ENCODE measurements around the gene P2RX3.

P2RX3 gene

DNA sequence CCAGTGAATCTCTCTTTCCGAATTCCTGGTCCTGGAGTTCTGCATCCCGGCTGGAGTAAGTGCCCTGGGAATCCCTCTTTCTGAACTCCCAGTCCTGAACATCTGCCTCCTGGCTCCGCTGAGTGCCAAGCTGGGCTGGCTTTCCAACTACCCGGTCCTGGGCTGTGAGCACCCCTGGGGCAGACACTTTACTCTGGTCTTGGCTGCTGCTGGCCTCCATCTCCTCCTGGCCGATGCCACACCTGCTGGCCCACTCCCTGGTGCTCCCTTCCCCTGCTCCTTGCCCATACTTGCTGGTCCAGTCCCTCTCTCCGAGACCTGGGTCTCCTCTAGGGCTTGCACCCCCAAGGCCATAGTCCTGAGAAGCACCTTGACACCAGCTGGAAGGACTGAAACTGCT, 28.1 kb upstream of the P2RX3 start:
- no peak for FAIRE-seq

DNA sequence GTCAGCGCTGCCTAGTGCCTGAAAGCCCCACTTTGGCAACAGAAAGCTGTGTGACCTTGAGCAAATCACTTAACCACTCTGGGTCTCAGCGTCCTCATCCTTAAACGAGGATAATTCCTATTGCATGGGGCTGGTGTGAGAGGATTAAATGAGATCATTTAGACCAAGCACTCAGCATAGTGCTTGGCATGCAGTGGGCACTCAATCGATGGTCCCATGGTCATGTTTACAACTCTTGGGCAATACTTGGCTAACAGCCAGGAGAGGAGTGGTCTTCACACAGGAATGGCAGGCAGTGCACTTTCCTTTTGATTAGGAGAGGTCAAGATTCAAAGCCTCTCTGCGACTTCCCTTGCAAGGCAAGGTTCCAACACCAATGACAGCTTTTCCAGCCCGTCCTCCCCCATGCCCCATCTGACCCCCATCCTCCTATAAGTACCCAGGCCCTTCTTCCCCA, 27.5 kb upstream of the P2RX3 start:
- no peak for FAIRE-seq

DNA sequence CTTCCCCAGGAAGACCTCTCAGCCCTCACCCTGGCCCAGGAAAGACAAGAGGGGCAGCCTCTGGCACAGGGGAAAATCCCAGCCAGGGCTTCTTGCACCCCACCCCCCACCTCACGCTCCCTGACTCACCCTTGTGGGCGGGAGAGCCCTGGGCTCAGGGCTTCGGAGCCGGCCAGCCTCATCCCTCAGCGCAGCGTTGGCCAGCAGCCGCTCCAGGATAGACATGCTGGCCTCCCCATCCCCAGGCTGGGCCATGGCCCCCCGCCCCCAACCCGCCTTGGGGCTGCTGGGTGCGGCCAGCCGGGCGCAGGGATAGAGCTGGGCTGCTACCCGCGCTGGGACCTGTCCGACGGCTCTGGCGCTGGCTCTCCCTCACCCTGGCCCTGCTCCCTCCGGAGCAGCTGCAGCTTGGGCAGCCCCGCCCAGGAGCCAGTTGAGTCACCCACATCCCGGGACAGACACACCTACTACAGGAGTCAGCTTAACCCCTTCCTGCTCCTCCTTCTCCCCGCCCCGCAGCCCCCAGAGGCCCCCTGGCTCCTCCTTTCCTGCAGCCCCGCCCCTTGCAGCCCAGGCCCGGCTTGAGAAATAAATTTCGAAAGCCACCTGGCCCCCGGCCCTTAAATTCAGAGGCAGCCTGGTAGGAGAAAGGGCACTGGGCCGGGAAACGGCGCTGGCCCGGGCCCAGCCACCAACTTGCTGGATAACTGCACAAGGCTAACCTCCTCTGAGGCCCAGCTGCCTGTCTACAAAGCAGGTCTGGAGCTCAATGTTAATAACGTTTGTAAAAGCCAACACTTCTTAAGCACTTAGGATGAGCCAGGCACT, 26.8 kb upstream of the P2RX3 start:
- FAIRE-seq, result no peak

DNA sequence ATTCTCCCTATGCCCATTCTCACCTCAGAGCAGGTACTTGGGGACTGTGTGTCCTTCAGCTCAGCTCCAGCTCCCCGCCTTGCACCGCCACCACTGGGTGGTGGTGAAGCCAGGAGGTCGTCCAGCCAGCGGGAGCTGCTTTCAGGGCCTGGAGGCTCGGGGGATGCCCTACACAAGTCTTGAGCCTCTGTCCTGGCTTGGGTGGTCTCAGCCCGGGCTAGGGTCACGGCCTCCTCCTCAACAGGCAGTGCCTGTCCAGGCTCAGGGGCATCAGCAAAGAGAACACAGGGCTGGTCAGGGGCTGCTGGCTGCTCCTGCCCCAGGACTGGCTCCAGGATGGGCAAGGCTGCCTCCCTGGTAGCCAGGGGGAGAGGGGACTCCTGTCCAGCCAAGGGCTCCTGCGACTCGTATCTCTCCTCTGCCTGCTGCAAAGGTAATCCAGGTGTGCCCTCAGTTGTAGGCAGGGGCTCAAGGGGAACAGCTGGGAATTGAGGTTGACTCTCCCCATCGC, 25.6 kb upstream of the P2RX3 start:
- no peak for FAIRE-seq

DNA sequence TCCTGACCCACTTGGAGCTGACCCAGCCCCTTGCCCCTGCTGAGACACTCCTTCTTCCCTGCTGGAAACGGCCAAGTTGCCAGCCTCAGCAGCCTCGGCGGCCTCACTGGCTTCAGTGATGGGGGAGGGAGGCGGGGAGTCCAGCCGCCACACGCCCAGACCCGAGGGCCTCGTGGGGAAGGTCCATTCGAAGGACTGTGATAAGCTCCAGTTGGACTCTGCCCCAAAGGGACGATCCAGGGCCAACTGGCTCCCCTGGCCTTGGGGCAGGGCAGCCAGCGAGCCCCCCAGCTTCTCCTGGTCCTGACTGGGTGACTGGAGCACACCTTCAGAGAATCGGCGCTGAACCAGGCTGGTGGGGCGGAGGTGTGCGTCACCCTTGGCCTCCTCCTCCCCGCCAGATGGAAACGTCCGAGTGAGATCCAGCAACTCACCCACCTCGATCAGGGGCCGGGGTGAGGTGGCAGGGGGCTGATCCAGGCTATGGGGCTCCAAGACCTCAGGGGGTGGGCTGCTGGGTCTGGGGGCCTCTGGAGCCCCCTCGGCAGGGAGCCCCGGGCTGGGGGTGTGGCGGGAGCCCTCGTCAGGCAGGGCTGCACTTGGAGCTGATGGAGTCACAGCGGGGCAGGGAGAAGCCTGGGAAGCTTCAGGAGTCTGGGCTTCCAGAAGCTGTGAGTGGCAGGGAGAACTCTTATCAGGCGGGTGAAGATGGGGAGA, 24.9 kb upstream of the P2RX3 start:
- FAIRE-seq, result no peak

DNA sequence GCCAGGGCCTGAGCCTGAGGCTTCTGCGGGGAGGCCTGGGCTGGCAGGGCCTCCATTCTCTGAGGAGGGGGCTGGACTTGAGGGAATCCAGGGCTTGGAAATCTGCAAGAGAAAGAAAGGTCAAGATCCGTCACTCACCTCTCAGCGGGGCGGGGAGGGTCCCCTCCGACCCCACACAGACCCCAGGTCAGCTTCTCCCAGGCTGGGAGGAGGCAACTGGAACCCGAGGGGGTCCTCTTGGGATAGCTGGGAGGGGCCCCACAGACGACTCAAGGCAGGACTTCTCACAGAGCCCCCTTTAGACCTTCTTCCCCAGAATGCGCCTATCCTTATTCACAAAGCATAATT, 24.4 kb upstream of the P2RX3 start:
- FAIRE-seq, result no peak

DNA sequence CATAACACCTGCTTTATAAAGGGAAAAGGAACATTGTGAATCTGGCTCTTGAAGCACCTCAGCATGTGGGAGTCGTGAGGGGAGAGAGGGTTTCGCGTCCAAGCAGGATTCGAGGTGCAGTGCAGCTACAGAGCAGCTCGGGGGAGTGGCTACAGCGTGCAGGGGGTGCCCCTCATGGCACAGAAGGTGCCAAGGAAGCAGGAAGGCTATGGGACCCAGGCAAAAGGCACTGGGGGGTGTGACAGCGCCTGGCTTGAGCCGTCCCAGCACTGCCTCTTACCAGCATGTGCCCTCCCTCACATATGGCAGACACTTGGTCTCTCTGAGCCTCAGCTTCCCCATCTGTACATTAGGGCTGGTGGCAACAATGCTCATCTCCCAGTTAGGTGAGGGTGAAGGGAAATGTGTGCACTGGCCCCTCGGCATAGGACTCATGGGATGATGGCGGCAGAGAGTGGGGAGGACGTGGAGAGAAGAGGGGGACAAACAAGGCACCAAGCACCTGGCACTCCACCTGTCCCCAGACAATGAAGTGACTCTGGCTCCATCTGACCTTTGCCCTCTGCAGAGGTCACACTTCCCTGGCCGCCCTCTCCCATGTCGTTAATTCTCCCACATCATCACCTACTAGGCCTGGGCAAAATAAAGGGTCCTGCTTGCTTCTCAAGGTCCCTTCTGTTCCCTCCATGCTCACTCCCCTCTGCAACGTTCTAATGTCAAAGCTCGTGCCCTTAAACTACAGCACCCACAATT, 23.8 kb upstream of the P2RX3 start:
- FAIRE-seq, result no peak

DNA sequence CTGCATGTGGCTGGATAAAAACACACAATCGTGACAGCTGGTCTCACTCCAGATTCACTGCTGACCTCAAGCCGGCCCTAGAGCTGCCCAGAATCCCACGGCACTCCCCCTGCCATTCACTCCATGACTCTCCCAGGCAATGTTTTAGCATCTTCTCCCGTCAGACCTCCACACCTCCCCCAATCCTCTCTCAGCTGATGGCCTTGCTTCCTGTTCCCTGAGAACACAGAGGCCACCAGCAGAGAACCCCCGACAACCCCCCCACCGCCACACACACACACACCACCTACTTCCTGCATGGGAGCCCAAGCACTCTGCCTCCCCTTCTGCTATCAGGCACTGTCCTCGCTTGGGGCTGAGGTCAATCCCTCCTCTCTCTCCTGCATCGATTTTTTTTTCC, 22.7 kb upstream of the P2RX3 start:
- FAIRE-seq, result no peak

DNA sequence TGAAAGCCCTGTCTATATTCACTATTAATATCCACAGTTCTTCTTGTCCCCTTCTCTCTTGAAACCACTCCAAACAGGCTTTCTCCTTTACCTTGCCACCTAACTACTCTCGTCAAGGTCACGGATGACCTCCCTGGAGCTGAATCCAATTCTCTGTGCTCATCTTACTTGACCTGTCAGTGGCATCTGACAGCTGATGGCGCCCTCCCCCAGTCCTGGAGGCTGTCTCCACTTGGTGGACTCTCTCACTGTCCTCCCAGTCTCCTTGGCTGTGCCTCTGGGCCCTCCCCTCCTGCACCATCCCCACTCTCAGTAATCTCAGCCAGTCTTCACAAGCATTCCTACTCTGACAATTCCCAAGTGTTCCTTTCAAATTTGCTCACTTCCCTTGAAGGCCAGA, 22.1 kb upstream of the P2RX3 start:
- no peak for FAIRE-seq

DNA sequence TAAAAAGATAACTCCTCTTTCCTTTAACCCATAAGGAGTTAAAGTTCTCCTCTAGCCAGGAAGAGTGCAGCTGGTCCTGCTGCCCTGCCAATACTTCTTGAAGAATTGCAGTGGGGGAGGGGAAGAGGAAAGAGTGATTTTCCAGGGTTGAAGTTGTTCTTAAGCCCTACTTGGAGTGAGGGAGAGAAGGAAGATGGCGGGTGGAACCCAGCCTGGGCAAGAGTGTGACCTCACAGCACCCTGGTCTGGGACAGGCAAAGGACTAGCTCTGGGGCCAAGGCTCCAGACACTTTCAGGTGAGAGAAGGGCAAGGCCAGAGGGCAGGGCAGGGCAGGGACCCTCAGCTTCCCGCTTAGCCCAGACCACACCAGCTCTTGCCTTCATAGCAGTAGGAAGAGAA, 20.0 kb upstream of the P2RX3 start:
- no peak for FAIRE-seq

DNA sequence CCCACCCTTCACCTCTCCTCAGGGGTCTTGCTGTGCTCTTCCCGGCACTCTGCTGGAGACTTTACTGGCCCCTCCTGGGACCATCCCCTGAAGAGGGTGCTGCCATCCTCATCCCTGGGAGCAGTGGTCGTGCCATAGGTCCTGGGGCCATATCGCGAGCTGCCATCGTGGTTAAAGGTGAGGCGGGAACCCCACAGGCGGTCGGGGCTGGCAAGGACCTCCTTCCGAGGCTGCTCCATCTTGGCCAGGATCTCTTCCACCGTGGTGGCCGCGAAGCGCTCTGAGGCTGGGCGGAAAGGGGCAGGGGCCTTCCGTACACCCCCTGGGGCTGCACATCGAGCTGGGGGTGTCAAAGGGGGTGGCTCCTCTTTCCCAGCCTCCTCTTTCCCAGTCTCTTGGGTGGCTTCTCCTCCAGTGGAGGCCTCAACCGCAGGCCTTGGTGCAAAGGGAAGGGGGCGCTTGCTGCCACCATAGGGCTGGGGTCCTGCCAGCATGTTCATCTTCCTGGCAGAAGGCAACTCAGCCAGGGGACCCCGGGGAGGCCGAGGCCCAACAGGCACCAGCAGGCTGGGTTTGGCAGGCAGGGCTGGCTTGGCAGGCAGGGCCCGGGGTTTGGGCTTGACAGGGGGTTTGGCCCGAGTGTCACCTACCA, 18.0 kb upstream of the P2RX3 start:
- FAIRE-seq, result no peak

DNA sequence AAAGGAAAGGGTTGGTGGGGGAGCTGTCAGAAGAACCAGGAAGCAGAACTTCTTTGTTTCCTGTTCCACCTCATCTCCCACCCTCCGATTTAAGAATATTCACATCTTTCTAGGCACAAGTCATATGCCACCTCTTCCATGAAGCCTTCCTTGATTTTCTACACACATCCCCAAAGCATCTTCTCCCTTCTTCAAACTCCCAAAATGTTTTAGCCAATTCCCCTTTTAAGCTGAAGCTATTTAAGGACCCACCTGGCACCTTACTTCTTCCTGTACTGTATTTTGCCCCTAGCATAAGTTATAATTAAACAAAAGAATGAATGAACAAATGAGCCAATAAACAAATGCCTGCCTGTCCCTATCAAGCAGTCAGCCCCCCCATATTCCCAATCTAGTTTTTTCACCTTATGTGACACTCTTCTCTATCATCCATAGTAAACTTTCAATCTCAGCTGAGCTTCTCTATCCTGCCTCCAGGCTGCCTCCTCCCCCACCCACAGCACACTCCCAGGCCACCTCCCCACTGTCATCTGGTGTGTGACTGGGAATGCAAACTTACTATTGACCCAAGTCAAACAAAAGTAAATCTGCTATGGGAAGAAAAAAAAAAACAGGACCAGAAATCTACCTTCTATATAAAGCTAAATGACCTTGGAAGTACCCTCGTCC, 17.3 kb upstream of the P2RX3 start:
- FAIRE-seq, result no peak

DNA sequence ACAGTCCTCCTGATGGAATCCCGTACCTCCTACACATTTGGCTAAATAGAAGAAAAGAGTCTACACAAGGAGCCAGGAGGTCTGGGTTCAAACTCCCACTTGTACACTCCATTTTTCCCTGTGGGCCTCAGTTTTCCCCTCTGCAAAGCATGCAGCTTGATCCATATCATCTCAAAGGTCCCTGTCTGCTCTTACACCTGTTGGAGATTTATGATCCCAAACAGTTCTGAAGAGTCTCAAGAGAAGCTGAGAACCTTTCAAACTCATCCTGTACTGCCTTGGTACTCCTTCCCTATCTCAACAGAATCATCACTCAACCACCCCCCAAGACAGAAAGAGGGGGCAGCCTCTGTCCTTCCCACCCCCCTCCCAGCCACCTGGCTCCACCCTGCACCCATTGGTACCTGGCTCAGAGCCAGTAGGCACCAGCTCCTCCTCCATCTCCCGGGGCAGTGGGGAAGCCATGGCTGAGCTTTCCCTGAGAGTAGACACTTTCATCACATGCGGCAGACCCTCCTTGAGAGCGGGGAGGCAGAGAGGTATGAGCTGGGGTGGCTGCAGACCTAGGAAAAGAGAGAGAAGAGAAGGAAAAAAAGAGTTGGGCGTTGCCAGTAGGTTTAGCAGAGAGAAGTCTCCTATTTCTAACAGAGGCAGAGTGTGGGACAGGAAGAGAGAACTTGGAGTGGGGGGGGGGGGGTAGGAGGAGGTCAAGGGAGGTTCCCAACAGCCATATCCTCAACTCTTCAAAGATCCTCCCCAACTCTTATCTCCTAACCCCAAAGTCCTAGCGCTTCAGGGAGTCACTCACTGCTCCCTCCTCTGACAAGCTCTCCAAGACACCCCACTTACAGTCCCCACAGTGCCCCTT, 16.5 kb upstream of the P2RX3 start:
- FAIRE-seq, result no peak

DNA sequence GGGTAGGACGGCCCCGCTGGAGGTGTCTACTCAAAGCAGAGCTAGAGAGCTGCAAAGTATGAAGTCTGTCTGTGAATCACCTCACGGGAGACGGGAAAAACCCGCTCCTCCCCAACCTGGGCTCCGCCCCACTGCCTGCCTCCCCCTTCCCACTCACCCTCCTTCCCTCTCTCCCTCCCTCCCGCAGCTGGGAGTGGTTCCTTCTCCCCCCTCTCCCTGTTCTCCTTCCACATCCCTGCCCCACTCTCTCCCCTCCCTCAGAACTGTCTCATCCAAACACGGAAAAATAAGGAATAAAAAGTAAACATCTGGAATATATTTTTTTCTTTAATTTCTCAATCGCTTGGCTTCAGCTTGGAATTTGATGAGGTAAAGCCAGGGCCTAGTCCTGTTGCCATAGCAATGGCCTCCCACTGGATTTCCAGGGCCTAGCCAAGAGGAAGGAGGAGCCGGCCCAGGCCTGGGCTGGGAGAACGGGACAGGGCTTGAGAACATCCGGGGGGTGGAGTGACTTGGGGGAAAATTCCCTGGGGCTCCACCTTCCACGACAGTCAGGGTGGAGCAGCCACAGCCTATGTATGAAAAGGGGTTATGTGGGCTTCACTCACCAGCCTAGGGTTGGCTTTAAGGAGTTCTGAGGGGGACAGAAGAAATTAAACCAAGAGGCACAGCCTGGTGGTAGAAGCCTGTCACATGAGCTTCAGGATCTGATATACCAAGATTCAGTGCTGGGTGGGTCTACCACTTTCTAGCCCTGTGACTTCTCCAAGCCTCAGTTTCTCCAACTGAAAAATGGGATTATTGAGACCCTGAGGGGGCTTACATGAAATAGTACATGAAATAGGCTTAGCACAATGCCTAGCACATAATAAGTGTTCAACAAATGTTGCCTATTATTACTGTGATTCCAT, 15.6 kb upstream of the P2RX3 start:
- FAIRE-seq, result peak; percentile 98

DNA sequence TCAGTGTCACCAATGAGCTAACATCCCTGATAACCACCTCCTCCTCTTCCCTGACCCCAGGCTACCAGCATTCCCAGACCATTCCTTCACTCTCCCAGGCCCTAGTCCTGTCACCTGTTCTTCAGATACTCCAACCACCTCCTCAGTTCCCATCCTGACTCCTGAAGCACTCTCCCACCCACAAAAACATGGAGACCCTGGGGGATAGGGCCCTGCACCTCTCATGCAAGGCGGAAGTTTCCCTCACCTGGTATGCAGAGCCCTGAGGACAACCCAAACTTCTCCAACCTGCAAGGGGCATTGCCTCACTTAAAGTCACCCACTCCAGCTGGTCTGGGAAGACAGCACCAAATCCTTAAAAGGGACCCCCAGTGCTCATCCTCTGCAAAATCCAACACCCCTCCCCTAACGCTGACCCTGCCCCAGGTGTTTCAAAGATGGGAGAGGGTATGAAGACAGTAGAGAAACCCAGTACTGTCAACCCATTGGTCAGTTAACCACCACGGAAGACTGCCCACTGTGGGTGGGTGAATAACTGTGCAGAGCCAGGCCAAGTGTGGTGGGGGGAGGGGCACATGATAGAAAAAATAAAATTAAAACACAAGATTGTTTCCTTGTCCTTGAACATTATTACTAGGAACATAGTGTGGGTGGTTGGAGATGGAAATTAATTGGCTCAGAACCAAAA, 14.8 kb upstream of the P2RX3 start:
- no peak for FAIRE-seq

DNA sequence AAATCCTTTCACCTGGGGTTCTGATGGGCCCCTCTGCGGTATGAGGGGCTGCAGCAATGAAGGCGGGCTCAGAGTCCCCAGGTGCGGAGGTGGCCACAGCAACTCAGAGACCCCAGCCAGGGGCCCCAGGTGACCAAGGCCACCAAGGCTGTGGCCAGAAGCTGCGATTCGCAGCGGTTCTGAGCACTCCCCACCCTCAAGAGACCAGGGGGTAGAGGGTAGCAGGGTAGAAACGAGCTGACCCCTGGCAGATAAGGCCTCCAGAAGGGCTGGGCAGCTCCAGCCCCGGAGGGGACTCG, 14.3 kb upstream of the P2RX3 start:
- FAIRE-seq, result no peak

DNA sequence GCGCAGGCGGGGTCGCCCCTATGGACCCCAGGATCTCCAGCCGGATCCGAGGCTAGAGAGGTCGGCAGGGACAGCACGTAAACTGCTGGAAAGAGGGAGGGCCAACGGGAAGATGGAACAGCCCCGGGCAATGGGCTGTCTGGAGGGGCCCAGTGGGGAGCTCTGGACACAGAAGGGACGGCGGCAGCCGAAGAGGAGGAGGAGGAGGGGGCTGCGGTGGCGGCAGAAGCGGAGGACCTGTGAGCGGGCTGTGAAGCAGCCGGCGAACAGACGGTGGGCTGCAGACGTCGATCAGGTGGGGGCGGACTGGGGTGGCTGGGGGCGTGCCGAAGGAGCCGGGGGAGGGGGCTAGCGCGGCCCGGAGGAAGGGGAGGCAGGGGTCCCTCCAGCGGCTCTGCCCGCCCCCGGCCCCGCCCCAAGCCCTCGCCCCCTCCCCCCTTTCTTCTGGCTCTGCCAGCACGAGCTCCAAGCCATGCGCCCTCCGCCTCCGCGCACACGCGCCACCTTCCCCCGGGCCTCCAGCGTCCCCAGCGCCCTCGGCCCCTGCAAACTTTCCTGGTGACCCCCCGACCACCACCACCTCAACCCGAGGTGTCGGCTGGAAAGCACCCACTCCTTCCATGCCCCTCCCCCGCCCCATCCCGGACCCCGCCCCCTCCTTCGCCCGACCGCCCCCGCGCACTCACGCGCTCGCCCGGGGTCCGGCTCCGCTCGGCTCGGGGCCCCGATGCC, 13.8 kb upstream of the P2RX3 start:
- no peak for FAIRE-seq

DNA sequence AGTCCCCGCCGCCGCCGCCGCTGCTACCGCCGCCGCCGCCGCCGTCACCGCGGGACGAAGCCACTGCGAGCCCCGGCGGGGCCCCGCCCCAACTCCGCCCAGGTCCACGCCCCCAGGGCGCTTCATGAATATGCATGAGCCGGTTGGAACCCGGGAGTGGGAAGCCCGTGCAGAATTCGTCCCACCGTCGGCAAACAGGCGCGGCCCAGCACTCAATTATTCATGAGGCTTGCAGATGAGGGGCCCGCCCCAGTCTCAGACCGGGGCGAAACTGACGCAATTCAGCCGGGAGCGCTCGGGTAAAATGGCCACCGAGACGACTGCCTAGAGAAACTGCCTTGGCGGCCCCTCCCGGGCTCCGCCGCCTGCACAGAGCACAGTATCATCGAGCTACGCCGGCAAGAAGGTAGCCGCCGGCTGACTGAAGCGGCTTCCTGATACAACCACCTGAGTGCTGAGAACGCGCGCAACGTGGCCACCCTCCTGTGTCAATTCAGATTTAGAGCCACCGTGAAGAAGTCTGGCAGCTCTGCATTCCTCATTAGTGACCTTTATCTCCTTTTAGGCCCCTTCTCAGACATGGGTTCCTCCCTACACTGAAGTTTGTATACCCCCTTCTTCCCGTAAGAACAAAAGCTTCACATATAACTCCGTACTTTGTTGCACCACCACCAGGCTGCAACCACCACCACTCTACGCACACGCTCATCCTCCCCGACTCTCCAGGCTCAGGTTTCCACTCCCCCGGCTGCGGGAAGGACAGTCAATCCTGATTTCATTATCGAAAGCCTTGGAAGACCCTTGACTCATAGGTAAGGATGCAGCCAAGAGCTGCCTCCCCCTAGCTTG, 13.0 kb upstream of the P2RX3 start, which contains the start of gene TNKS1BP1:
Gene TNKS1BP1 (minus strand): TSS at position 67 of the 849 bp plus-strand sequence. CDS start 3,067 bp downstream, outside the sequence.
- FAIRE-seq, result peak; percentile 90
